Ammon's horn (tissue), 1 donor: Measurements from ENCODE around the gene TRAF4.
A peak's percentile ranks its signal among the peaks of the same experiment; 100 is the strongest.

ENCODE experiments used
- DNase-seq: peaks from one replicate; pipeline ENCODE4 v3.0.0-alpha.2; 2016; ENCODE audit warnings: low spot score

Gene TRAF4

GRCh38 chr17:28743243-28744103 lies at the start of gene TRAF4:
Gene TRAF4 (plus strand): TSS chr17:28744011. CDS start chr17:28744113, 102 bp downstream.
- peak; percentile 83 for DNase-seq

- DNase-seq = no peak
These were observed 45.4 kb upstream of the TRAF4 start for GRCh38 chr17:28698253-28698941.

GRCh38 chr17:28700278-28700677 lies 43.5 kb upstream of the TRAF4 start:
- no peak for DNase-seq

- DNase-seq = no peak
These were observed 42.9 kb upstream of the TRAF4 start for GRCh38 chr17:28700830-28701492.

- peak; percentile 86 for DNase-seq
These were observed 41.6 kb upstream of the TRAF4 start for GRCh38 chr17:28702026-28702751.

- DNase-seq = no peak
These were observed 41.1 kb upstream of the TRAF4 start for GRCh38 chr17:28702752-28703150.

GRCh38 chr17:28703552-28704218 lies 40.1 kb upstream of the TRAF4 start:
- no peak for DNase-seq

GRCh38 chr17:28704219-28704858 lies 39.5 kb upstream of the TRAF4 start:
- DNase-seq = no peak

GRCh38 chr17:28705074-28705659 lies 38.6 kb upstream of the TRAF4 start:
- DNase-seq = no peak

- no peak for DNase-seq
These were observed 38.0 kb upstream of the TRAF4 start for GRCh38 chr17:28705728-28706334.

GRCh38 chr17:28706471-28707338 lies 37.1 kb upstream of the TRAF4 start:
- no peak for DNase-seq

- no peak for DNase-seq
These were observed 36.5 kb upstream of the TRAF4 start for GRCh38 chr17:28707339-28707720.

GRCh38 chr17:28710861-28711722 lies 32.7 kb upstream of the TRAF4 start:
- peak; percentile 86 for DNase-seq

- DNase-seq = no peak
These were observed 32.1 kb upstream of the TRAF4 start, which contains the start of gene PROCA1 for GRCh38 chr17:28711723-28712031. Gene PROCA1 (minus strand): TSS chr17:28711888. CDS start chr17:28711660, 228 bp downstream.

- DNase-seq = no peak
These were observed 31.6 kb upstream of the TRAF4 start for GRCh38 chr17:28712032-28712704.

- DNase-seq = no peak
These were observed 31.0 kb upstream of the TRAF4 start for GRCh38 chr17:28712705-28713415.

GRCh38 chr17:28714281-28714680 lies 29.5 kb upstream of the TRAF4 start:
- DNase-seq = no peak
